ELR (cell line): Measurements from ENCODE around the gene BCL2L2.

ENCODE experiments used
- DNase-seq: peaks from one replicate; pipeline ENCODE4 v3.0.0-alpha.2; 2015; ENCODE audit warnings: low read depth

Gene BCL2L2

DNA sequence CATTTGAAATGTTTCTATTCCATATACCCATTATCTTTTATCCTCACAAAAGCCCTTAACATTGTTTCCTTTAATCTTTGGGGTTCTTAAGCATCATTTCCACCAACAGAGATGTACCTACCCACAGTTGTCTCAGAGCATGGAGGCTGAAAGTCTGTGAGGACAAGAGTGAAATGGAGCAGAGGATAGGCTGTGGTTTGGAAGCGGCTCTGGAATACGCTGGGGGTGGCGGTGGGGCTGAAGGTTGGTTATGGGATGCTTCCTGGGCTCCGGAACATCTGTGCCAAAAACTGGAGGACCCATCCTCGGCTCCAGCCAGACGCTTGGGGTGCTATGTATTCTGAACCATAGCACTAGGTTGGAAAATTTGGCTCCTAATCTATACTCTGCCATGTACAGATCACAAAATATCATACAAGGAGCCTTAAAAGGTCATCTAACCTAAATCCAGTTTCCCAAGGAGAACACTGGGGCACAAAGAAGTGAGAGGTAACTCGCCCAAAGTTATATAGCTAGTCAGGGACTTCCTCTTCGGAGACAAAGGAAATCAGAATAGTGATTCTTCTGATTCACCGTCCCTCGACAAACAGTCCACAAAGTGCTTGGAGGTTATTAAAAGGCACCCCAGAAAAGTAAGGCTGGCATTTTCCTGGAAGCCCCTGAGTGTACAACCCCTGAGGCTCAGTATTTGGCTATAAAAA is 6.5 kb upstream of the BCL2L2 start:
- no peak for DNase-seq

DNA sequence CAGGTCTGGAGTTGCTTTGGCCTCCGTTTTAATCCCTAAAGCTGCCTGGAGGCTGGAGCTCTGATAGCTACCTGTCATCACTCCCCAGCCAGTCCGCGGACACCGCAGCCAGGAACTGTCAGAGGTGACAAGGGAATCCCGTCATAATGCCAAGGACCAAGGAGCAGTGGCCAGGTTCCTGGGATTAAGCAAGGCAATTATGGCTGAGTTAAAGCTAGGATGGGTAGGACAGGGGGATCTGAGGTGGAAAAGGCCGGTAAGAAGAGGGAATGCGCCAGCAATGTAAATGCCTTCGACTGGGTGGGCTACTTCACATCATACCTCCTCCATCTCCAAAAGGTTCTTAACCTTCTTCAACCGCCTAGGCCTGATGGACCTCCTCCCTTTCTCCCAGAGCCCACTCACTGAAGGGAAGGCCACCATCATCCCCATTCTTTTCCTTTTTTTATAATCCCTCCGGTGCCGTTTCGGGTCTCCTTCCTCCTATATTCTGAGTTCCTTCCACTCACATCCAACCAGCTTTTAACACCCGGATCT is 5.9 kb upstream of the BCL2L2 start:
- DNase-seq, result peak; percentile 43

DNA sequence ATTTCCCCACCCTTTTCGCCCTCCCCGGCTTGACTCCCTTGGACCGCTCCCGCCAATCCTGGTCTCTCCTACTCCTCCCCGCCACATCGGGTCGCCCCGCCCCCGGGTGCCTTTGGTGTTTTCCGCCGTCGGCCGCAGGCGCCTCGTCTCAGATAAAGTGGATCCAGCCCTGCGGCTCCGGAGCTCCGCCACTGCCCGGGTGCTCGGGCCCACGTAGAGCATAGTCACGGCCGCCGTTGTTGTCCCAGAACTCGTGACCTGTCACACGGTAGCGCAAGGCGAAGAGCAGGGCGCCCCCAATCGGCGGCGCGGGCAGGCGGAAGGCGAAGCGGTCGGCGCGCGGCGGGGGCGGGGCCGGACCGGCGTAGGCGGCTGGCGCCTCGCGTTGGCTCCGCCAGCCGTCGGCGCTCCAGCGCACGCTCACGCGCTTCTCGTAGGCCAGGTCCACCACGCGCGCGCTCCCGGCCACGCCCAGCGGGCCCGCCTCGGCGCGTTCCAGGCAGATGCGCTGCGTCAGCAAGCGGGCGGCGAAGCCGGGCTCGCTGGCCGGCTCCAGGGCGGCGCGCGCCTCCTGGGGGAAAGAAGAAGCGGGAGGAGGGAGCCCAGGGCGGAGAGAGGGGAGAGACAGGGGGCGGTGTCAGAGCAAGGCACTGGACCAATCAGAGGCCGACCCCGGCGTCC is 5.2 kb upstream of the BCL2L2 start:
- peak; percentile 96 for DNase-seq

DNA sequence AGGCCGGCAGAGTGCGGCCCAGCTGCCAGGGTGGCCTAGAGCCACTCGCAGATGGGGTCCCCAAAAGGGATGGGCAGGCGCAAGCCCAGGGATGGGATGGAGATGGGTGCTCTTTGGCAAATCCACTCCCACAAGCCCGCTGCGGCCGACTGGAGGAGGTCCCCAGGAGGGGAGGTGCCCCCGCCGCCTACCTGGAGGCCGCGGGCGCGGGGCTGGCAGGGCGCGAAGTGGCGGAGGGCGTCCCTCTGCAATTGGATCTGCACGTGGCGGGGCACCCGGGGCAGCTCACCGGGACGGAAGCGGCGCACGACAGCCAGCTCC is 4.7 kb upstream of the BCL2L2 start:
- DNase-seq, result no peak

DNA sequence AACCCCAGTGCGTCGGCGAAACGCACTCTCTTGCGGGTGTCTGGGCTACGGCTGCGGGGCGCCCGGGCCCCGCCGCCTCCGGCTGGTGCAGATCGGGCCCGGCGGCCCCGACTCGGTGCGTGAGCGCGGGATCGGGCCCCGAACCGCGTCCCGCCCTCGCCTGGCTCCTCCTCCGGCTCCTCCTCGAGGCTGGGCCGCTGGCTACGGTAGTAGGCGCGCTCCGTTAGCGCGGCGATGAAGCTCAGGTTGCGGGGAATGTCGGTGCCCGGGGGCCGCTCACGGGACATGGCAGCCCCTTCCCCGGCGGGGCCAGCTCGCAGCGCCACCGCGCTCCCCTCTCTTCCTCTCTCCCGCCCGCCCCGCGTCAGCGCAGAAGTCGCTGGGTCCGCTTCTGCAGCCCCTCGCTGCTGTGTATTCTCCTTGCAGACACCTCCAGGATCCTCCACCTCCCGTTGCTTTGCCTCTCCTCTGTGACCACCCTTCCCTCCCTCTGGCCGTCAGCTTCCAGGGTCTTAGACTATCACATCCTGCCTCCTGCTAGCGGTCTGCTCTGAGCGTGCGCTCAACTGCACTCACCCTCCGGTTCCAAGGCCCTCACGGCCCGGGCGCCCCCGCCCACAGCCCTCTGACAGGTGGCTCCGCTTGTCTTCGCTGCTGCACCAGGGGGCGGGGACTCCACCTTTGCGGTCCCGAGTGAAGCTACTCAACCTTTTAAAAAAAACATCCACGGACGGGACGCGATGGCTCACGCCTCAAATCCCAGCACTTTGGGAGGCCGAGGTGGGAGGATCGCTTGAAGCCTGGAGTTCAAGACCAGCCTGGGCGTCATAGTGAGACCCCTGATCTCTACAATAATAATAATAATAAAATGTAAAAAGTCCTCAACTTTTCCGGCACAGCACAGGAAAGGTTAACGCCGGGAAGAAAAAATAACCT is 4.1 kb upstream of the BCL2L2 start, which contains the start of gene PPP1R3E:
PPP1R3E (minus strand) TSS at position 570 of the 936 bp plus-strand sequence; CDS start at position 287, 283 bp downstream.
- DNase-seq, result peak; percentile 65

DNA sequence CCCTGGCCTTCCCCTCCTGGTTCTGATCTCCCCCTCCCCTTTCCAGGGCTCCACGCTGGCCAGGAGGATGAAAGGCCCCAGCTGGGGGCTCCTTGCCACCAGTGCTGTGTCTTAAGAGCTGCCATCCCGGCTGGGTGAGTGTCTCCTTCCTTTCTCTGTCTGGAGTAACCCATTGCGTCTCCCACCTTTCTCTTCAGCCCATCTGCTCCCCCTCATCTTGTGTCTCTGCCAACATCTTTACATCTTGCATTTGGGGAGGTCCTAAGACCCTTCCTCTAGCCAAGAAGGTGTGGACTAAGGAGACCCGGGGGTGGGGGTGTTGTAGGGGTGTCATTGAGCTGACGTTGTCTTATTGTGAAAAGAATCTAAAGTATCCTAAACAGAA is 505 bp downstream of the BCL2L2 start:
- no peak for DNase-seq

DNA sequence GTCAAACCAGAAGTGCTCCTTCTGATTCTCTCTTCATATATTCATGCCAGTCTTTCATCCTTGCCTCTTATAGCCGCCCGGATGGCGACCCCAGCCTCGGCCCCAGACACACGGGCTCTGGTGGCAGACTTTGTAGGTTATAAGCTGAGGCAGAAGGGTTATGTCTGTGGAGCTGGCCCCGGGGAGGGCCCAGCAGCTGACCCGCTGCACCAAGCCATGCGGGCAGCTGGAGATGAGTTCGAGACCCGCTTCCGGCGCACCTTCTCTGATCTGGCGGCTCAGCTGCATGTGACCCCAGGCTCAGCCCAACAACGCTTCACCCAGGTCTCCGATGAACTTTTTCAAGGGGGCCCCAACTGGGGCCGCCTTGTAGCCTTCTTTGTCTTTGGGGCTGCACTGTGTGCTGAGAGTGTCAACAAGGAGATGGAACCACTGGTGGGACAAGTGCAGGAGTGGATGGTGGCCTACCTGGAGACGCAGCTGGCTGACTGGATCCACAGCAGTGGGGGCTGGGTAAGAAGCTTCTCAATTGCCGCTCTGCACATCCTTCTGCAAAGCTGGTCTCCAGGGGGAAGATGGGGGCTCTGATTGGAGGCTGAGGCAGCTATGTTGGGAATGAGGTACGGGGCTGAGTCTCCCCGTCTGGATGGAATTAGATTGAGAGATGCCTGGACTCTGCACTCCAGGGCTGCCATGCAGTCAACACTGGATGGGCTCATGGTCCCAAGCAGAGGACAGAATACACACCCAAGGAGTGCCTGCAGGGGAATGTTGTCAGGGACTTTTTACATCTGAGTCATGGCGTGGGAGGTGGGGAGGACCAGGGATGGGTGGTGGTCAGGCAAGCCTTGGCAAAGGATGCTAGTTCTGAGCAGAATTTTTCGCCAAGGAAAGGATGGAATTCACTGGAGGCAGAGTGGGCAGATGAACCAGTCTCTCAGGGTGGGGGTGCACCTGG is 1.3 kb downstream of the BCL2L2 start:
- DNase-seq, result peak; percentile 47

DNA sequence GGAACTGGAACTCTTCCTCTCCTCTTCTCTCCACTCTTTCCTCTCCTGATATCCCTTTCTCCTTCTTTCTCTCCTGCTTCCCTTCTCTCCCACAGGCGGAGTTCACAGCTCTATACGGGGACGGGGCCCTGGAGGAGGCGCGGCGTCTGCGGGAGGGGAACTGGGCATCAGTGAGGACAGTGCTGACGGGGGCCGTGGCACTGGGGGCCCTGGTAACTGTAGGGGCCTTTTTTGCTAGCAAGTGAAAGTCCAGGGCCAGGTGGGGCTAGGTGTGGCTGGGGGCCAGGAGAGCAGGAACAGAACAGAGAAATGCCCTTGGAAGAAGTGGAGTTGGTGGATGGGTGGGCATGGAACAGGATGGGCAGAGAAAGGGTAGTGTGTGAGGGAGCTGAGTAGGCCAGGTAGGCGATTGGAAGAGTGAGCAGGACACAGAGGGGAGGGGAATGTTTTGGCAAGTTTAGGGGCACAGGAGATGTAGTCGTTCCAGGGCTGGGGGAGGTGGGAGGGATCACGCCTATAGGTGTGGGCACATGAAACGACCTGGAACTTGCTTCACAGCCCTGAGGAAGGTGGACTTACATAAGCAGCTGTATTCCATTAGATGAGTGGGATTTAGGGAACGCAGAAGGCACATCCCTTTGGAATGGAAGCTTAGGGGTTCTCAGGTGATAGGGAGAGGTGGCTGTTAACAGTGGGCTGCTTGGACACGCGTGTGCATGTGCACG is 2.2 kb downstream of the BCL2L2 start:
- no peak for DNase-seq

DNA sequence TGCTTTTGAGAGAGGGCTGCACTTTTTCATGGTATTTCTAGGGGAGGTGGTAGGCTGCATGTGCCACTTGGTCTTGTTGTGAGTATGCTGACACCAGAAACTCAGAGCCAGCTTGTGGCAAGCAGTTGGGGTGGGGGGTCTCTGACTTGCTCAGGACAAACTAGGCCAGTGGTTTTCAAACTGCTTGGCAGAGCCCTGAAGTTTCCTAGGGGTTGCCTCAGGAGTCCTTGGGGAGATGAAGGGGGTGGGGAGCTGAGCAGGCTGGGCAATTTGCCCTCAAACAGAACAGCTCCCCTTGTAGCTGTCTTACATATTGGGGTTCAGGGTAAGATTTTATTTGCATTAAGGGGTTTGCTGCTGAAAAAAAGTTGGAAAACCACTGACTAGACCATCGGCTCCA is 3.9 kb downstream of the BCL2L2 start:
- no peak for DNase-seq

DNA sequence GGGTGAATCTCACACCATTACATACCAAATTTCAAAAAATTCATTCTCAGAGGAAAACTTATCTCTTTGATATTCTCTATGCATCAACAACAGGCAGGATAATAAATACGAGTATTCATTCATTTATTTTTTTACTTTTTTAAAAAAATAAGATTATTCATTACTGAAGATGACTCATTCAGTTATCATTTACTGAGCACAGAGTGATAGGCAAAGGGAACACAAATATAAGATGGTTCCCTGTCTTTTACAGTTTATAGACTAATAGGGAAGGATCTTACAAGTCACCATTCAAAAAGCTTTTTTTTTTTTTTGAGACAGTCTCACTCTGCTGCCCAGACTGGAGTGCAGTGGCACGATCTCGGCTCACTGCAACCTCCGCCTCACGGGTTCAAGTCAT is 9.7 kb downstream of the BCL2L2 start:
- no peak for DNase-seq

DNA sequence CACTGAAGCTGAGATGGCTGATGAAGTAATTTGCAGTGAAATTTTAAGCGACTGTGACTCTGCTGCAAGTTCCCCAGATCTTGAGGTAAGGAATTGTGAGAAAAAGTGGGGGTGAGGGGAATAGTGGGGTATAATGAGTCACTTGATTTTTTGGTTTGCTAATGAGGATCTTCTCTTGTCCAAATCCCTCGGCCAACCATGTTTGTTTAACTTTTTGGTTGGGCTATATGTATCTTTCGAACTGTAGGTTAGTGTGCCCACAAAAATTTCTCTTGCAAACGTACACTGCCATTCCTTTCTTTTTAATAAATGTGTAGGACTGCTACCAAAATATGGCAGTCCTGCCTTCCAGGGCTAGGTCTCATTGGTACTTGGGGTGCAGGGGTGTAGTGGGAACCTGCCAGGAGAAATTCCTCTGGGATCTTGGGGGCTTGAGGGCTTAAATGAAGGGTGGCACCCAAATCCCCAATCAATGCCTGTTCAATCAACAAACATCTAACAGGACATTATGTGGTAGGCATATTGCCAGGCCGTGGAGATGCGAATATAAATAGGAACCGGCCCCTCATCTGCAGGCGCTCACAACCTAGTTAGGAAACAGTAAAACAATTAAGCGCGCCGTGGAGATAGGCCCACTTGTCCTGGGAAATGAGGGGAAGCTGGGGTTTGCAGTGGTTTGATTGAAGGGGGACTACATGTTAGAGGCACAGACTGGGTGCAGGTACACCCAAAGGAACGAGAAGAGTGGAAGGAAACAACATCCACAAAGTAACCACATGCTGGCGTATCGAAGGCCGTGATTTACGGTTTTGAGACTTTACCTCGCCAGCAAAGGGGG is 13.3 kb downstream of the BCL2L2 start:
- DNase-seq, result no peak

DNA sequence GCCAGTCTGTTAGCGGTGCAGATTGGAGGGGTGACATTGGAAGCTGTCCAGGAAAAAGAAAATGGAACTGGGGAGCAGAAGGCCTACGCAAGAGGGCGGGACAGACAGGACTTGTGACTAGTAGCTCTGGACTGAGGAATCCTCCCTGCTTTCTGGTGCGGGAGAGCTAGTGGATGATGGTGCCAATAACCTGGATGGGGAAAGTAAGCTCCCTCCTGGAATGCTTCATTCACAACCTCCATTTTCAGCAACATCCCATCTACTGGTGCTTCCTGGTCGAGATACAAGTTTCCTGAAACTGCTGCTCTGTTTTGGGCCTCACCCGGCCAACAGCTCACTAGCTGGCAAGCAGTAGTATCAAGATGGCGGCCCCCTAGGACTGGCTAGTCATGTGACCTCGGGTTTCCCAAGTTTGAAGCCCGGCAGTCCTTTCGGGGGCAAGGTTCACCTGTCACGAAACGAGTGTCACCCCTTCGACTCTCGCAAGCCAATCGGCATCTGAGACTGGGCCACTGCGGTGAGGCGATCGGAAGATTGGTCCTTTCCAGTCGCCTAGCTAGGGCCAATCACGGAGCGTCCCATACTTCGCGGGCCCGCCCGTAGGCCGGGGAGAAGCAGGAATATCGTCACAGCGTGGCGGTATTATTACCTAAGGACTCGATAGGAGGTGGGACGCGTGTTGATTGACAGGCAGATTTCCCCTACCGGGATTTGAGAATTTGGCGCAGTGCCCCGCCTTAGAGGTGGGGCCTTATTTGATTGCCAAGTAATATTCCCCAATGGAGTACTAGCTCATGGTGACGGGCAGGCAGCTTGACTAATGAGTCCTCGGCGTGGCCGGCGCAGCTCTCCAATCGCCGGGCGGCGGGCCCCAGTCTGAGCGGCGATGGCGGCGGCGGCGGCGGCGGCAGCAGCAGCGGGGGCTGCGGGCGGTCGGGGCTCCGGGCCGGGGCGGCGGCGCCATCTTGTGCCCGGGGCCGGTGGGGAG is 14.2 kb downstream of the BCL2L2 start, which contains the start of gene PABPN1:
PABPN1 (plus strand) TSS at position 874 of the 988 bp plus-strand sequence; CDS start at position 887, 13 bp downstream.
- peak; percentile 100 for DNase-seq

DNA sequence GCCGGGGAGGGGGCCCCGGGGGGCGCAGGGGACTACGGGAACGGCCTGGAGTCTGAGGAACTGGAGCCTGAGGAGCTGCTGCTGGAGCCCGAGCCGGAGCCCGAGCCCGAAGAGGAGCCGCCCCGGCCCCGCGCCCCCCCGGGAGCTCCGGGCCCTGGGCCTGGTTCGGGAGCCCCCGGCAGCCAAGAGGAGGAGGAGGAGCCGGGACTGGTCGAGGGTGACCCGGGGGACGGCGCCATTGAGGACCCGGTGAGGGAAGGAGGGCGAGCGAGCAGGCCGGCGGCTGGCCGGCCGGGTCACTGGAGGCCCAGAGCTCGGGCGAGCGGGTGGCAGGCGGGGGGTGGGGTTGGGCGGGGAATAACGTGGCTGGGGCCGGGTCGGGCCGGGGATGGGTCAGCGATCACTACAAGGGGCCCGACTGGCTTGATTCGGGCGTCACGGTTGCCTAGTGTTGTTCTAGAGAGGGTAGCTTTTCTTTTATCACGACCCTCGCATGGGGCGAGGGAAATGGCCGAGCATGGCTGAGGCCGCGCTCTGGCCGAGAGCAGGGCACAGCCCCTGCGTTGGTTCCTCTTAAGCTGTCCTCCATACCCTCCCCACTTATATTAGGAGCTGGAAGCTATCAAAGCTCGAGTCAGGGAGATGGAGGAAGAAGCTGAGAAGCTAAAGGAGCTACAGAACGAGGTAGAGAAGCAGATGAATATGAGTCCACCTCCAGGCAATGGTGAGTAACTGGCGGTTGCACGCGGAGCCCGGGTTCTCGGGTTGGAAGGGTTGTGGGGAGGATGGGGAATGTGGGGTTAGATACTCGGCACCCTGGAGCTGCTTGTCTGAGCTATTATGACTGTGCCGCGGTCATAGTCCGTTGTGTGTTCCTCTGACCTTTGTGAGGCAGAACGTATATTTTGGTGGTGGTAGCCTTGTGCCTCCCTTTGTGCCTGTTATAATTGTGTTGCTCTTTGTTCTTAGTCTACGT is 15.2 kb downstream of the BCL2L2 start:
- DNase-seq, result peak; percentile 82

DNA sequence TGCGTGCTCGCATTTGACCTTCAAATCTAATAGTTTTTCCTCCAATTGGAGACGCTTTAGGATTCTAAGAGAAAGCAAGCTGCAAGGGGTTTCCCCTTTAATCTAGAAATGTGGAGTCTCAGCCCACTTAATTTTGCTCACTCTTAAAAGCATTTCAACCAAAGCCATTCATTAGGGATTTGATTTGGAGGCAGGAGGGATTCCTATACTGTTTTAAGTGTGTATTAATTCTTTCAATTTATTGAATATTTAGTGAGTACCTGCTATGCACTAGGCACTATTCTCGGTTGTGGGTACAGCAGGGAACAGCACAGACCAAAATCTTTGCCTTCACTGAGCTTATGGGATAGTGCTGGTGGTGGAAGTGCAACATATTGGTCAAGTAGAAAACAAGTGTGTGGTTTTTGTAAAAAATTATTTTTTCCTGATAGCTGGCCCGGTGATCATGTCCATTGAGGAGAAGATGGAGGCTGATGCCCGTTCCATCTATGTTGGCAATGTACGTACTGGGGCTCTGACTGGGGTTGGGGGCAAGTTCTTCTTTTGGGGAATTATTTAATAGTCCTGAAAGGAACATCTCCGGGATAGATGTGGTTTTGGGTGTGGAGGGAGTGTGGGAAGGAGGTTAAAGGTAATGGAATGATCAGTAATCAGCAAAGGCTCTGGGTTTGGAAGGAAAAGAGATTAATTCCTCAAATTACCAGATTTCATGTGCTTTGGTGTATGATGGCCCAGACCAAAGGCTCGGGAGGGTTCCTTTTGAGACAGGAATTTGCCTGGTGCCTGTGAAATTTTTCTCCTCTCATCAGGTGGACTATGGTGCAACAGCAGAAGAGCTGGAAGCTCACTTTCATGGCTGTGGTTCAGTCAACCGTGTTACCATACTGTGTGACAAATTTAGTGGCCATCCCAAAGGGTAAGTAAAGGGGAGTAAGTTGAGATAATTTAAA is 16.2 kb downstream of the BCL2L2 start:
- DNase-seq, result no peak

DNA sequence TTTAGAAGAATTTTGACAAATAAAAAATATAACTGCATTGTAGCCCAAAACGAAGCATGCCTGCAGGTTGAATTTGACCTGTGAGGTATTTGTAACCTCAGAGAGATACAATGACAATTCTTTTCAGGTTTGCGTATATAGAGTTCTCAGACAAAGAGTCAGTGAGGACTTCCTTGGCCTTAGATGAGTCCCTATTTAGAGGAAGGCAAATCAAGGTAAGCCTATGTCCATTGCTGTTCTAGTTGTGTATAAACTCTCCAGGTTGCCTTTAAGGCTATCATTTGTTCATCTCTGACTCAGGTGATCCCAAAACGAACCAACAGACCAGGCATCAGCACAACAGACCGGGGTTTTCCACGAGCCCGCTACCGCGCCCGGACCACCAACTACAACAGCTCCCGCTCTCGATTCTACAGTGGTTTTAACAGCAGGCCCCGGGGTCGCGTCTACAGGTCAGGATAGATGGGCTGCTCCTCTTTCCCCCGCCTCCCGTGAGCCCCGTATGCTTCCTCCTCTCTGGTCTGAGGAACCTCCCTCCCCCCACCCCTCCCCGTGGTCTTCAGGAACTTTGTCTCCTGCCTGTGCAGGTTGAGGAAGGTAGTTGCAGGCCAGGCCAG is 17.3 kb downstream of the BCL2L2 start:
- DNase-seq, result no peak
